ENCODE measurements around the gene NAA40. TPM values are rescaled to one million over a fixed set of nuclear protein-coding genes. Genes with fewer than 3 reads are reported as not detected.

The NAA40 gene
- 24.0 and 28.1 TPM in 2 replicates for total RNA-seq
- long read RNA-seq, full-length matches to known transcripts, result 26 of 35 reads
- long read RNA-seq, partial matches to known transcripts, result 0 of 35 reads
- long read RNA-seq, other reads (novel, unspliced or antisense), result 9 of 35 reads

DNA sequence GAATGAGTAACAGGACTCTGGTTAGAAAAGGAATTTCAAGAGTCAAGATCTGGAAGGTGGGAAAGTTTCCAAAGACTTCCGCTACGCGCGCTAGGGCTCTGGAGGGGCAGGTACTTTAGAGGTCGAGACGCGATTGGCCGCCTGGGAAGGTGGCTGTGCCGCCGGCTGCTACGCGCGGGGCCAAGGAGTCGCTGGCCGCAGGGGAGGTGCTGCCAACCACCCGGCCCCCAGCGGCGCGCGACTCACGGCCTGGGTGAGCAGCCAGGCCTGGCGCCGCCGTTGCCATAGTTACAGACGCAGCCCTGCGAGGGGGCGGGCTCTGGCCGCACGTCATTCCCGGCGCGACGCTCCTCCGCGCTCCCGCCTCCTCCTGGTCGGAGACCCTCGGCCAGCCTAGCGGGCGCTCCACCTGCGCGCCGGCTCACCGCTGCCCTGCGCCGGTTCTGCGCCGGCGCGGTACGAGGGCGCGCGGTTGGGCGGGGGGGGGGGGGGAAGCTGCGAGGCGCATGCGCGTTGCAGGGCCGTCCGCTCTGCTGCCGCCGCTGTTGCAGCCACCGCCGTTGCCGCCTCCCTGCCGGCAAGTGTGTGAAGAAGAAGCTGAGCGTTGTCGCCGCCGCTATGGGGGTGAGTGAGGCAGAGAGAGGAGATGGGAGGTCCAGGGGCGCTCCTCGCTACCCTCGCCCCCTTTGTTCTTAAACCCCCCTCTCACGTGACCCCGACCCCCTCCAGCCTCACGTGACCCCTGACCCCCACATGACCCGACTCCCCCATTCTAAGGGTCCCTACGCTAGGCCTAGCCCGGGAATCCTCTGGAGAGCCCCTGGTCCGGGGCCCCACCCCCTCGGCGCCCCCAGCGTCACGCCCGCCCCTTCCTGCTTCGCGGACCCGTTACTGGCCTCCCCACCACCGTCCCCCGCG lies at the start of gene NAA40:
Gene NAA40 (plus strand): TSS at position 524 of the 918 bp plus-strand sequence. CDS start 95 bp downstream, at position 619.
- no peaks in the 10 kb centered on the region for H3K9me3 Mint-ChIP-seq (ENCODE audit: unreplicated experiment)

DNA sequence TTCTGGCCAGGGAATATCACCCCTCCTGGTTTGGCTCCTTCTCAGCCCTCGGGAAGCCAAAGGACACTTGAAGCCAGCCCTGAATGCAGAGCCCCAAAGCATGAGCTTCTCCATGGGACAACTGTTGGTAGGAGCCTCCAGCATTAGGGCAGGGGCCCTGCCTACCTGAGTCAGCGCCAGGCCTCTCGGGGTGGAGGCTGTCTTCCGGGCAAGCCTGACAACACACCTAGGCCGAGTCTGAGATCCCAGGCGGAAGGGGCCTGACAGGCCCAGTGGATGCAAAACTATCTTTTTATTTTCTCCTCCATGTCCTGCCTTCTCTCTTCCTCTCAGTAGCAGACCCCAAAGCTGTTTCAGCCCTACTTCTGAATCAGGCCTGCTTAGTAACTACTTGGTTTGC lies 49.5 kb upstream of the NAA40 start:
- Mint-ChIP-seq H3K4me1 (ENCODE audit: unreplicated experiment) (peaks cover 19% of the 10 kb centered on the region), H3K27me3 (ENCODE audit: unreplicated experiment) (no peaks in the 10 kb centered on the region), H3K36me3 (ENCODE audit: unreplicated experiment) (peaks cover 4% of the 10 kb centered on the region), H3K9me3 (ENCODE audit: unreplicated experiment) (peaks cover 3% of the 10 kb centered on the region), H3K4me3 (ENCODE audit: unreplicated experiment) (no peak overlapping the region), H3K27ac (ENCODE audit: unreplicated experiment) (peak overlapping the region; percentile 52)
- no peak for DNase-seq (ENCODE audit: extremely low spot score, unreplicated experiment)
- TF ChIP-seq, protein P1, sequence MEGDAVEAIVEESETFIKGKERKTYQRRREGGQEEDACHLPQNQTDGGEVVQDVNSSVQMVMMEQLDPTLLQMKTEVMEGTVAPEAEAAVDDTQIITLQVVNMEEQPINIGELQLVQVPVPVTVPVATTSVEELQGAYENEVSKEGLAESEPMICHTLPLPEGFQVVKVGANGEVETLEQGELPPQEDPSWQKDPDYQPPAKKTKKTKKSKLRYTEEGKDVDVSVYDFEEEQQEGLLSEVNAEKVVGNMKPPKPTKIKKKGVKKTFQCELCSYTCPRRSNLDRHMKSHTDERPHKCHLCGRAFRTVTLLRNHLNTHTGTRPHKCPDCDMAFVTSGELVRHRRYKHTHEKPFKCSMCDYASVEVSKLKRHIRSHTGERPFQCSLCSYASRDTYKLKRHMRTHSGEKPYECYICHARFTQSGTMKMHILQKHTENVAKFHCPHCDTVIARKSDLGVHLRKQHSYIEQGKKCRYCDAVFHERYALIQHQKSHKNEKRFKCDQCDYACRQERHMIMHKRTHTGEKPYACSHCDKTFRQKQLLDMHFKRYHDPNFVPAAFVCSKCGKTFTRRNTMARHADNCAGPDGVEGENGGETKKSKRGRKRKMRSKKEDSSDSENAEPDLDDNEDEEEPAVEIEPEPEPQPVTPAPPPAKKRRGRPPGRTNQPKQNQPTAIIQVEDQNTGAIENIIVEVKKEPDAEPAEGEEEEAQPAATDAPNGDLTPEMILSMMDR (IDR thresholded peaks at IDR 0.05), result no peak

More for the DNA sequence above, at the start of gene NAA40:
- Mint-ChIP-seq H3K36me3 (ENCODE audit: unreplicated experiment) (no peaks in the 10 kb centered on the region), H3K4me1 (ENCODE audit: unreplicated experiment) (peaks cover 16% of the 10 kb centered on the region), H3K27ac (ENCODE audit: unreplicated experiment) (peak within 1 kb of the TSS; percentile 83), H3K27me3 (ENCODE audit: unreplicated experiment) (no peaks in the 10 kb centered on the region), H3K4me3 (ENCODE audit: unreplicated experiment) (peak within 1 kb of the TSS; percentile 83)
- TF ChIP-seq, protein P1 (IDR thresholded peaks at IDR 0.05), result peak; percentile 14
- peak; percentile 97 for DNase-seq (ENCODE audit: extremely low spot score, unreplicated experiment)

DNA sequence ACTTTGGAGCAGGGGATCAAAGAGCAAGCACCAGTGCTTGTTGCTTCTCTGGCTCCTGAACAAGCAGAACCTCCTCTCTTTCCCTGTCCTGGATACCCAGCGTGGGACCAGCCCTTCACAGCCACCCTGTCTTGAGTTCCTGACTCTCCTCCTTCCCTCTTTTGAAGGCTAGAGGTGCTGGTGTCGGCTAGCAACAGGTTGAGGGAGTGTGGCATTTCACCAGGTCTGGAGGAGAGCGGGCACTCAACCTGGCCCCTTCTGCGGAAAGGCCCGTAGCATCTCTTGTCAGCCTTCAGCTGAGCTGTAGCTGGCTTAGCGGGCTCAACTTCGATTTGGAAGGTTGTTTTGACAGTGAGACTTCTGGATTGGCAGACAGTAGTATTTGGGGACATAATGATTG lies 48.4 kb upstream of the NAA40 start:
- Mint-ChIP-seq H3K4me1 (ENCODE audit: unreplicated experiment) (peaks cover 19% of the 10 kb centered on the region), H3K36me3 (ENCODE audit: unreplicated experiment) (peaks cover 4% of the 10 kb centered on the region), H3K9me3 (ENCODE audit: unreplicated experiment) (peaks cover 3% of the 10 kb centered on the region), H3K4me3 (ENCODE audit: unreplicated experiment) (no peak overlapping the region), H3K27me3 (ENCODE audit: unreplicated experiment) (no peaks in the 10 kb centered on the region), H3K27ac (ENCODE audit: unreplicated experiment) (peak overlapping the region; percentile 47)
- TF ChIP-seq, protein P1 (IDR thresholded peaks at IDR 0.05), result no peak
- DNase-seq (ENCODE audit: extremely low spot score, unreplicated experiment), result no peak

DNA sequence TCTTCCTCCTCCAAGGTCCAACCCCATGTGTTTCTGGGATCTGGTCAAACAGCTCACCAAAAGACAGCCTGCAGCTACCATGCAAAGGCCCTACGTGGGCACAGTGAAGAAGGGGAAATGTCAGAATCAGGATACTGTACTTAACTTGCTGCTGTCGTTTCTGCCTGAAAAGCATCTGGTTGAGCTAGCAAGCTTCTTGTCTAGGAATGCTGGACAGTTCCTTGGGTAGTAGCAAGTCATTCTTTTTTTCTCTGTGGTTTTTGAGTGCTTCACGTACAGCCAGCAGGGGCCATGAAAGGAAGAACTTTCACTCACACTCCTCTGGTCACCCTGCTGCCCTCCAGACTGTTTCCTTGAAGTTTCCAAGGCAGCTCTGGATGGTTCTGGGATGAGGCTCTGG lies 46.6 kb upstream of the NAA40 start:
- Mint-ChIP-seq H3K4me3 (ENCODE audit: unreplicated experiment) (no peak overlapping the region), H3K27me3 (ENCODE audit: unreplicated experiment) (no peaks in the 10 kb centered on the region), H3K9me3 (ENCODE audit: unreplicated experiment) (peaks cover 3% of the 10 kb centered on the region), H3K27ac (ENCODE audit: unreplicated experiment) (no peak overlapping the region), H3K36me3 (ENCODE audit: unreplicated experiment) (peaks cover 7% of the 10 kb centered on the region), H3K4me1 (ENCODE audit: unreplicated experiment) (peaks cover 15% of the 10 kb centered on the region)
- TF ChIP-seq, protein P1 (IDR thresholded peaks at IDR 0.05), result no peak
- no peak for DNase-seq (ENCODE audit: extremely low spot score, unreplicated experiment)

DNA sequence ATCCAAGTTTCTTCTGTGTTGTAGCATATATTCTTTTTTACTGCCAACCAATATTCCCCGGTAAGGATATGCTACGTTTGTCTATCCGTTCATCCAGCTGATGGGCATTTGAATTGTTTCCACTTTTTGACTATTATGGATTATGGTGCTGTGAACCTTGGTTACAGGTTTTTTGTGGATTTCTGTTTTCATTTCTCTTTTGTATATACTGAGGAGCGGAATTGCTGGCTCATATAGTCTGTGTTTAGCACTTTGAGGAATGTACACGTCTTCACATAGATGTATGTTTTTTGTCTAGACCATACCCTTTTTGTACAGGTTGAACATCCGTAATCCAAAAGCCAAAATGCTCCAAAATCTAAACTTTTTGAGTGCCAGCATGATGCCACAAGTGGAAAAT lies 45.4 kb upstream of the NAA40 start:
- Mint-ChIP-seq H3K9me3 (ENCODE audit: unreplicated experiment) (peaks cover 3% of the 10 kb centered on the region), H3K27me3 (ENCODE audit: unreplicated experiment) (no peaks in the 10 kb centered on the region), H3K4me1 (ENCODE audit: unreplicated experiment) (peaks cover 6% of the 10 kb centered on the region), H3K36me3 (ENCODE audit: unreplicated experiment) (peaks cover 13% of the 10 kb centered on the region), H3K4me3 (ENCODE audit: unreplicated experiment) (no peak overlapping the region), H3K27ac (ENCODE audit: unreplicated experiment) (no peak overlapping the region)
- TF ChIP-seq, protein P1 (IDR thresholded peaks at IDR 0.05), result no peak
- no peak for DNase-seq (ENCODE audit: extremely low spot score, unreplicated experiment)

Data from osteocyte (in vitro differentiated cells).